Vagina (tissue), 2 donors: ENCODE measurements around the gene CALML5.

ENCODE experiments used
- POLR2A ChIP-seq, 2 donors: fragments of 450-650 bp; IDR thresholded peaks; one replicate each; pipeline ENCODE4 v1.6.1; 2017; ENCODE audit warnings: antibody characterized with exemption in 2 of 2, mild to moderate bottlenecking in 2 of 2, moderate library complexity in 2 of 2
- POLR2AphosphoS5 ChIP-seq, 2 donors: sonication (generic); formaldehyde crosslinking; IDR thresholded peaks; one replicate each; pipeline ENCODE4 v1.9.0; 2017; ENCODE audit warnings: antibody characterized with exemption in 2 of 2, mild to moderate bottlenecking in 2 of 2, low read depth in 1 of 2; ENCODE audit not compliant: insufficient read depth in 1 of 2
- TF ChIP-seq, protein P1 (sequence below), 3 experiments: fragments of 450-650 bp in 2 of 3; fragments of 200-600 bp in 1 of 3; sonication (generic) in 1 of 3; IDR thresholded peaks; one replicate each; pipeline ENCODE4 v1.5.1; 2017 to 2019; ENCODE audit warnings: antibody characterized with exemption in 3 of 3, mild to moderate bottlenecking in 2 of 3, moderate library complexity in 2 of 3

DNA sequence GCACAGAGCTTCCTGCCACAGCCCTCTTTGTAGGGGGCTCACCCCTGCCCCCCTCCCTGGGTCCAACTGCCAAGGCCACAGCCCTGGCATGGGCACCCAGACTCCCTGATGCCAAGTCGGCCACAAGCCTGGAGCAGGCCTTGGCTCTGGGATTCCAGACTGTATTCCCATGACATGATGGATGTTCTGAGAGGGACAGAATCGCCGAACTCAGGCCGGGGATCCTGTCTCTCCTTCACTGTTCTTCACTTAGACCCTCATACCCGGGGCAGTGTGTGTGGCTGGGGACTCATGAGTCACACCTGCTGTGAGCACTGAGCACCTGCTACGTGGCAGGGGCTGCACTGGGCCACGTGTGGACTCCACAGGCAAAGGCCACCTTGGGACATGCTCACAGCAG is 7.9 kb downstream of the CALML5 start:
- TF ChIP-seq, protein P1, sequence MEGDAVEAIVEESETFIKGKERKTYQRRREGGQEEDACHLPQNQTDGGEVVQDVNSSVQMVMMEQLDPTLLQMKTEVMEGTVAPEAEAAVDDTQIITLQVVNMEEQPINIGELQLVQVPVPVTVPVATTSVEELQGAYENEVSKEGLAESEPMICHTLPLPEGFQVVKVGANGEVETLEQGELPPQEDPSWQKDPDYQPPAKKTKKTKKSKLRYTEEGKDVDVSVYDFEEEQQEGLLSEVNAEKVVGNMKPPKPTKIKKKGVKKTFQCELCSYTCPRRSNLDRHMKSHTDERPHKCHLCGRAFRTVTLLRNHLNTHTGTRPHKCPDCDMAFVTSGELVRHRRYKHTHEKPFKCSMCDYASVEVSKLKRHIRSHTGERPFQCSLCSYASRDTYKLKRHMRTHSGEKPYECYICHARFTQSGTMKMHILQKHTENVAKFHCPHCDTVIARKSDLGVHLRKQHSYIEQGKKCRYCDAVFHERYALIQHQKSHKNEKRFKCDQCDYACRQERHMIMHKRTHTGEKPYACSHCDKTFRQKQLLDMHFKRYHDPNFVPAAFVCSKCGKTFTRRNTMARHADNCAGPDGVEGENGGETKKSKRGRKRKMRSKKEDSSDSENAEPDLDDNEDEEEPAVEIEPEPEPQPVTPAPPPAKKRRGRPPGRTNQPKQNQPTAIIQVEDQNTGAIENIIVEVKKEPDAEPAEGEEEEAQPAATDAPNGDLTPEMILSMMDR (IDR thresholded peaks at IDR 0.05) = no peak
- no peak for TF ChIP-seq POLR2A (IDR thresholded peaks at IDR 0.05)
- TF ChIP-seq POLR2AphosphoS5 (IDR thresholded peaks at IDR 0.05; ENCODE audit: insufficient read depth in 1 of 2, low read depth in 1 of 2) = no peak
